KMS-11 (cell line): ENCODE measurements around the gene CEP63.

ENCODE experiments used
- H2AFZ ChIP-seq: fragments of 200-600 bp; sonication (generic); 2 replicates; pipeline ENCODE4 v1.6.1; 2016; ENCODE audit warnings: antibody characterized with exemption, mixed run types, low read depth
- H3K27ac ChIP-seq: fragments of 200-600 bp; sonication (generic); 2 replicates; pipeline ENCODE4 v1.6.1; 2016; ENCODE audit warnings: mild to moderate bottlenecking, mixed run types
- H3K27me3 ChIP-seq: fragments of 200-600 bp; sonication (generic); 2 replicates; pipeline ENCODE4 v1.6.1; 2017; ENCODE audit warnings: mild to moderate bottlenecking, low read depth, mixed run types, moderate library complexity; ENCODE audit not compliant: insufficient read depth
- H3K36me3 ChIP-seq: fragments of 200-600 bp; sonication (generic); 2 replicates; pipeline ENCODE4 v1.6.1; 2017; ENCODE audit warnings: mild to moderate bottlenecking, mixed run types; ENCODE audit not compliant: insufficient read depth
- H3K4me1 ChIP-seq: fragments of 200-600 bp; sonication (generic); 2 replicates; pipeline ENCODE4 v1.6.1; 2016; ENCODE audit warnings: mild to moderate bottlenecking, low read depth, mixed run types; ENCODE audit not compliant: poor library complexity, severe bottlenecking
- H3K4me2 ChIP-seq: fragments of 200-600 bp; sonication (generic); 2 replicates; pipeline ENCODE4 v1.7.0; 2016; ENCODE audit warnings: mild to moderate bottlenecking, mixed run types
- H3K4me3 ChIP-seq: fragments of 200-600 bp; sonication (generic); IDR thresholded peaks from 2 replicates; pipeline ENCODE4 v1.6.1; 2017; ENCODE audit warnings: low read depth, low read length, mixed read lengths; ENCODE audit not compliant: insufficient read depth
- H3K79me2 ChIP-seq: fragments of 200-600 bp; sonication (generic); 2 replicates; pipeline ENCODE4 v1.6.1; 2016; ENCODE audit warnings: low read depth, mixed run types; ENCODE audit not compliant: insufficient read depth
- H3K9ac ChIP-seq: fragments of 200-600 bp; sonication (generic); 2 replicates; pipeline ENCODE4 v1.6.1; 2016; ENCODE audit warnings: mild to moderate bottlenecking, mixed run types
- H4K20me1 ChIP-seq: fragments of 200-600 bp; sonication (generic); 2 replicates; pipeline ENCODE4 v1.6.1; 2016; ENCODE audit warnings: mild to moderate bottlenecking, mixed run types; ENCODE audit not compliant: insufficient read depth
- TF ChIP-seq, protein P1 (sequence below): fragments of 200-600 bp; sonication (generic); conservative IDR thresholded peaks from 2 replicates; pipeline ENCODE4 v1.6.1; 2017; ENCODE audit warnings: low read depth, mild to moderate bottlenecking, antibody characterized with exemption, low read length, moderate library complexity, mixed read lengths

The CEP63 gene

DNA sequence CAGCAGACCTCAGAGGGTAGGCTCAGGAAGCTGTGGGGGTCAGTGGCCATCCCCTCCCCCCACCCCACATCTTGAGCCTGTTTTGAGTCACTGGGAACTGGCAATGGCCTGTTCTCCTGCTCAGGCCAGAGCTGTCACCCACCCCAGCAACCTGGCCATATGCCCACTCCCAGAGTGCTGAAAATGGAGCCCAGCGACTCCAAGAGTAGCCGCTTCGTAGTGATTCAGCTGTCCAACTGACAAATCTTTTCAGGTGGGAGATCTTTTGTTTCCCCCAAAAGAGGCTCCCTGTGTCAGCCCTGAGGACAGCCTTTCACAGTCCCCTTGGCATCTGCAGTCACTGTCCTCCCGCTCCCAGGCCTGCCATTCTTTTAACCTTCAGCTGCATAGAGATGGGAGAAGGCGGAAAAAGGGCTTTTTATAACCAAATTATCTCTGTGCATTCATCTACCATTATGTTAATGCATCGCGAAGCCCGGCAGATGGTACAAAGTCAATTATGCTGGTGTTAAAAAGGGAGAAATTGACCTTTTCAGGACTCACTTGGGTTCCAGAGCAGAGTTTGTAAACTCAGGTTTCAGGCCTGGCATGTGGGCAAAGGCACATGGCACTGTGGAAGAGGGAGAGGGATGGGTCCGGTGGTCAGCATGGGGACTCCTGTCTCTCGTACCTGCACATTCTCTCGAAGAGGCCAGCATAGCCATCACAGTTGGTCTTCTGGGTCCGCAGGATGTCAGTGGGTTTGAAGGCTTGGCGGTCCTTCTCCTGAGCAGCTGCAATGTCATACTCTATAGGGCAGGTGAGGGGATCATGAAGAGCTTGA, 132.8 kb downstream of the CEP63 start:
- Histone ChIP-seq H3K4me3 (no peak overlapping the region), H3K36me3 (no peaks in the 10 kb centered on the region), H3K27me3 (no peaks in the 10 kb centered on the region), H3K79me2 (no peaks in the 10 kb centered on the region), H2AFZ (no peak overlapping the region), H4K20me1 (no peaks in the 10 kb centered on the region), H3K27ac (no peak overlapping the region), H3K9ac (no peak overlapping the region), H3K4me2 (no peak overlapping the region), H3K4me1 (peaks cover 13% of the 10 kb centered on the region)
- TF ChIP-seq, protein P1, sequence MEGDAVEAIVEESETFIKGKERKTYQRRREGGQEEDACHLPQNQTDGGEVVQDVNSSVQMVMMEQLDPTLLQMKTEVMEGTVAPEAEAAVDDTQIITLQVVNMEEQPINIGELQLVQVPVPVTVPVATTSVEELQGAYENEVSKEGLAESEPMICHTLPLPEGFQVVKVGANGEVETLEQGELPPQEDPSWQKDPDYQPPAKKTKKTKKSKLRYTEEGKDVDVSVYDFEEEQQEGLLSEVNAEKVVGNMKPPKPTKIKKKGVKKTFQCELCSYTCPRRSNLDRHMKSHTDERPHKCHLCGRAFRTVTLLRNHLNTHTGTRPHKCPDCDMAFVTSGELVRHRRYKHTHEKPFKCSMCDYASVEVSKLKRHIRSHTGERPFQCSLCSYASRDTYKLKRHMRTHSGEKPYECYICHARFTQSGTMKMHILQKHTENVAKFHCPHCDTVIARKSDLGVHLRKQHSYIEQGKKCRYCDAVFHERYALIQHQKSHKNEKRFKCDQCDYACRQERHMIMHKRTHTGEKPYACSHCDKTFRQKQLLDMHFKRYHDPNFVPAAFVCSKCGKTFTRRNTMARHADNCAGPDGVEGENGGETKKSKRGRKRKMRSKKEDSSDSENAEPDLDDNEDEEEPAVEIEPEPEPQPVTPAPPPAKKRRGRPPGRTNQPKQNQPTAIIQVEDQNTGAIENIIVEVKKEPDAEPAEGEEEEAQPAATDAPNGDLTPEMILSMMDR: no peak

DNA sequence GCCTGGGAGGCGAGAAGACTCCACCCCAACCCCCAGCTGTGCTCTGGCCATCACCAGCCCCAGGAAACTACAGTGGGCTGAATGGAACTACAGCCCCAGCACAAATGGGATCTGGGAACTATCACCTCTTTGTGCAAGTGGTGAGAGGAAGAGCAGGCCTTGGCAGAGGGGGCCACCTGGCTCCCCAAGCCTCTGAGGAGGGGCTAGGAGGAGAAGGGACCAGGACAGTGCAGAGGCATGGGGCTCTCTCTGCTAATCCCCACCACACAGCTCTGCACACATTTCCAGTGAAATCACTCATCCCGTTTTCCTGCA, 133.4 kb downstream of the CEP63 start:
- Histone ChIP-seq H3K27me3 (no peaks in the 10 kb centered on the region), H3K79me2 (no peaks in the 10 kb centered on the region), H3K27ac (no peak overlapping the region), H3K4me1 (peaks cover 13% of the 10 kb centered on the region), H3K4me2 (no peak overlapping the region), H3K36me3 (no peaks in the 10 kb centered on the region), H3K4me3 (no peak overlapping the region), H3K9ac (no peak overlapping the region), H4K20me1 (no peaks in the 10 kb centered on the region), H2AFZ (no peak overlapping the region)
- TF ChIP-seq, protein P1: no peak

DNA sequence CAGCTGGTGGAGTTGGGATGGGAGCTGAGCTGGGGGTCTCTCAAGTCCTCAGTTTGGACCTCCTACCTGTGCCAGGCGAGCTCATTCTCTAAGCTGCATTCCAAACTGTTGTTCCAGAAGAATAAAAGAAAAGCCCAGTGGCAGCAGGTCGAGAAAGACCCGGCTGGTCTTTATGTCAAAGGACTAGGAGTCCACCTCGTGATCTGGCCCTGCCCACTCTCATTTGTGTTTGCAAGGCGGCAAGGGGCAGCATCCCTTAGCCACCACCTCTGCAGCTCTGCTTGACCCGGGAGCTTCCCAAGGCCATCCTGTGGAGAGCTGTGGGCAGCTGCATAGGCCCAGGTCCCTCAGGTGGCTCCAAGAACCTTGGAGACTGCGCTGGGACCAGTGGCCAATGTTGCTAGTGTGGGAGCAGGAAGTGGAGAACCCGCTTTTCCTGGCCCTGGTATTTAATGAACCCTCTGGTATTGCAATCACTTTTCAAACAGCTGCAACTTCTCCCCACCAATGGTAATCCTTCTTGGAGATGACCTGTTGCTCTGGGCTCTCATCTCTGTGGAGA, 134.1 kb downstream of the CEP63 start:
- H3K27me3 ChIP-seq: no peaks in the 10 kb centered on the region
- no peaks in the 10 kb centered on the region for H3K79me2 ChIP-seq
- no peak overlapping the region for H3K4me2 ChIP-seq
- no peak overlapping the region for H3K4me3 ChIP-seq
- no peak overlapping the region for H2AFZ ChIP-seq
- TF ChIP-seq, protein P1: no peak
- H3K27ac ChIP-seq: no peak overlapping the region
- peaks cover 13% of the 10 kb centered on the region for H3K4me1 ChIP-seq
- H3K36me3 ChIP-seq: no peaks in the 10 kb centered on the region
- H3K9ac ChIP-seq: no peak overlapping the region
- H4K20me1 ChIP-seq: no peaks in the 10 kb centered on the region

DNA sequence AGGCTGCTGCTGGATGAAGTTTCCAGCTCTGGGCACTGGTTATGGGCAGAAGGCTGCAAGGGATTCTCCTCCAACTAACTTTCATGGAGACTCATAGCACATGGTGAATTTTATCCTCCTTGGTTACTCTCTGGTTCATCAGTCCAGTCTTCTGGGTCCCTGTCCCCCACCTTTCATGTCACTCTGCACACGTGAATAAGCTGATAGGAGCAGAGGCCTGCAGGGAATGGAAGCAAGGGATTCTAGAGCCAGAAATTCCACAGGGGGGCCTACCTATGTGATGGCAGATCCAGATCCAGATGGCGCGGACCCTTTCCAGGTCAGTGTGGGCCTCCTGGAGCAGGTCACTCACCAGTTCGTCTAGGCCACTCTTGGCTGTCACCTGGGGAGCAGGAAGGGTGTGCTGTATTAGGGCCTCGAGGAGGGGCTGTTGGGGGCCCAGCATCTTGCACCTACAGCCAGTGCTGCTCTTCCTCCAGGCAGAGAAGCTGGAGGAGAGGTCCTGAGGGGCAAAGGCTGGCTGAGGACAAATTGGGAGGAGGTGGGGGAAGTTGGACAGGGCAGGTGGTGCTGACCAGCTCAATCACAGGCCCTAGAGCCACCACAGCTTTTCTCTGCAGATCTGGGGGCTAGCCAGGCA, 134.7 kb downstream of the CEP63 start:
- no peaks in the 10 kb centered on the region for H3K27me3 ChIP-seq
- H3K4me2 ChIP-seq: no peak overlapping the region
- H3K27ac ChIP-seq: no peak overlapping the region
- H3K9ac ChIP-seq: no peak overlapping the region
- H3K4me1 ChIP-seq: peaks cover 13% of the 10 kb centered on the region
- no peak overlapping the region for H3K4me3 ChIP-seq
- no peaks in the 10 kb centered on the region for H4K20me1 ChIP-seq
- no peaks in the 10 kb centered on the region for H3K36me3 ChIP-seq
- no peak overlapping the region for H2AFZ ChIP-seq
- TF ChIP-seq, protein P1: no peak
- H3K79me2 ChIP-seq: no peaks in the 10 kb centered on the region
